Calu3 (cell line): ENCODE data around the gene PEX5L. TPM values are rescaled to one million over a fixed set of nuclear protein-coding genes. Genes with fewer than 3 reads are reported as not detected.

Experiments used
- Bru-seq: library from RNA; stranded (reverse); fragments of 400-500 nt; gene quantifications from one replicate; lab custom pipeline; 2021; lab: Mats Ljungman, UMichigan
- BruChase-seq, 2 experiments: library from RNA; stranded (reverse); fragments of 400-500 nt; gene quantifications; one replicate each; lab custom pipeline; 2021; lab: Mats Ljungman, UMichigan
- BruUV-seq: library from RNA; stranded (reverse); fragments of 400-500 nt; replicated peaks from 2 replicates; lab custom pipeline; 2021; lab: Mats Ljungman, UMichigan
- CTCF ChIA-PET: fragments of 300-600 bp; sonication (Branson Sonifier 250); formaldehyde crosslinking; loops from one replicate; lab custom pipeline; 2022; ENCODE audit warnings: antibody characterized with exemption; lab: Charles Lee
- DNase-seq: peaks from one replicate; pipeline ENCODE4 v3.0.0; 2022
- H3K27ac Mint-ChIP-seq: one replicate; pipeline ENCODE4 v1.8.0; 2022; ENCODE audit warnings: mixed read lengths; ENCODE audit not compliant: unreplicated experiment
- H3K27me3 Mint-ChIP-seq: one replicate; pipeline ENCODE4 v1.8.0; 2022; ENCODE audit warnings: mixed read lengths; ENCODE audit not compliant: unreplicated experiment
- H3K36me3 Mint-ChIP-seq: one replicate; pipeline ENCODE4 v1.8.0; 2022; ENCODE audit warnings: mild to moderate bottlenecking, moderate library complexity, mixed read lengths; ENCODE audit not compliant: insufficient read depth, unreplicated experiment
- H3K4me1 Mint-ChIP-seq: one replicate; pipeline ENCODE4 v1.8.0; 2022; ENCODE audit warnings: mild to moderate bottlenecking, low read depth, mixed read lengths; ENCODE audit not compliant: unreplicated experiment
- H3K4me3 Mint-ChIP-seq: one replicate; pipeline ENCODE4 v1.8.0; 2022; ENCODE audit warnings: mild to moderate bottlenecking, low read depth, moderate library complexity, mixed read lengths; ENCODE audit not compliant: unreplicated experiment
- H3K9me3 Mint-ChIP-seq: one replicate; pipeline ENCODE4 v1.8.0; 2022; ENCODE audit warnings: low read depth, mixed read lengths; ENCODE audit not compliant: unreplicated experiment
- CTCF ChIP-seq: fragments of 200-600 bp; IDR thresholded peaks from one replicate; pipeline ENCODE4 v1.8.0; 2022; ENCODE audit warnings: antibody characterized with exemption; ENCODE audit not compliant: unreplicated experiment
- intact Hi-C: fragments of 100-400 bp; cut with micrococcal nuclease; formaldehyde crosslinking; loops from one replicate; pipeline ENCODE4 v1.10.0; 2022; ENCODE audit not compliant: unreplicated experiment
- long read RNA-seq: library from polyadenylated mRNA; stranded (forward); transcript quantifications from one replicate; pipeline ENCODE4 v2.0.0, GENCODE V29; 2022
- total RNA-seq: library from RNA; stranded (reverse); gene quantifications from 2 replicates; pipeline ENCODE4 v1.2.3, GENCODE V29; 2022

Gene PEX5L
- total RNA-seq (0.24 TPM in 1 of 2 replicates, not detected in the other), Bru-seq, nascent RNA (percentile 11 among the genes with signal in this experiment), BruChase-seq, experiment 1, labeled RNA remaining after a 6-hour chase (percentile 10 among the genes with signal in this experiment), BruChase-seq, experiment 2, labeled RNA remaining after a 2-hour chase (percentile 9 among the genes with signal in this experiment)
- long read RNA-seq, partial matches to known transcripts = 0 of 2 reads
- long read RNA-seq, other reads (novel, unspliced or antisense) = 2 of 2 reads

- Mint-ChIP-seq H3K36me3 (no peaks in the 10 kb centered on the region), H3K9me3 (no peaks in the 10 kb centered on the region), H3K27ac (no peak within 1 kb of the TSS), H3K27me3 (peaks cover 42% of the 10 kb centered on the region), H3K4me1 (no peaks in the 10 kb centered on the region), H3K4me3 (peak within 1 kb of the TSS; percentile 45)
- intact Hi-C loops = no loop called here
- no TSS peak for BruUV-seq
- DNase-seq = no peak
- TF ChIP-seq CTCF = no peak
- CTCF ChIA-PET = no interaction called here
Observed at GRCh38 chr3:180036671-180037455, at the start of gene PEX5L. Gene PEX5L, minus strand, starts transcription at chr3:180036937. Its CDS starts 338 bp downstream, at chr3:180036599.

- no peak for TF ChIP-seq CTCF
- H3K9me3 Mint-ChIP-seq = peaks cover 4% of the 10 kb centered on the region
- no peak overlapping the region for H3K27ac Mint-ChIP-seq
- H3K4me1 Mint-ChIP-seq = no peaks in the 10 kb centered on the region
- BruUV-seq = no TSS peak
- DNase-seq = no peak
- no peaks in the 10 kb centered on the region for H3K36me3 Mint-ChIP-seq
- CTCF ChIA-PET = no interaction called here
- H3K4me3 Mint-ChIP-seq = no peak overlapping the region
- no peaks in the 10 kb centered on the region for H3K27me3 Mint-ChIP-seq
- intact Hi-C loops = loop anchor here (1.0 kb wide), 2 partner anchors 155 to 274 kb away; no protein-coding TSS in a partner anchor
Observed at GRCh38 chr3:180085122-180085710, 48.5 kb upstream of the PEX5L start.

GRCh38 chr3:180082699-180083098, 46.0 kb upstream of the PEX5L start:
- Mint-ChIP-seq H3K27ac (no peak overlapping the region), H3K27me3 (no peaks in the 10 kb centered on the region), H3K4me3 (no peak overlapping the region), H3K36me3 (no peaks in the 10 kb centered on the region), H3K9me3 (no peaks in the 10 kb centered on the region), H3K4me1 (no peaks in the 10 kb centered on the region)
- DNase-seq = no peak
- CTCF ChIA-PET = interaction anchor here (0.6 kb wide), 1 partner anchor 316 kb away, joined by 3 read pairs; no protein-coding TSS in a partner anchor
- intact Hi-C loops = no loop called here
- TF ChIP-seq CTCF = no peak
- no TSS peak for BruUV-seq

GRCh38 chr3:180078592-180078991, 41.9 kb upstream of the PEX5L start:
- Mint-ChIP-seq H3K36me3 (no peaks in the 10 kb centered on the region), H3K4me1 (no peaks in the 10 kb centered on the region), H3K27me3 (no peaks in the 10 kb centered on the region), H3K9me3 (peaks cover 2% of the 10 kb centered on the region), H3K27ac (no peak overlapping the region), H3K4me3 (no peak overlapping the region)
- CTCF ChIA-PET = no interaction called here
- no TSS peak for BruUV-seq
- no peak for DNase-seq
- no peak for TF ChIP-seq CTCF
- intact Hi-C loops = no loop called here
